Fibroblast of the aortic adventitia (primary cell): Measurements from ENCODE around the gene SERTAD4. TPM values are rescaled to one million over a fixed set of nuclear protein-coding genes. Genes with fewer than 3 reads are reported as not detected.

ENCODE experiments used
- DNase-seq: peaks from one replicate; pipeline ENCODE4 v3.0.0-alpha.2; 2010; ENCODE audit warnings: low read depth
- H3K4me3 ChIP-seq: 2 replicates; pipeline ENCODE4 v1.5.1; 2011; ENCODE audit warnings: low read depth, mild to moderate bottlenecking, control low read depth, low read length, moderate library complexity
- CTCF ChIP-seq: IDR thresholded peaks from 2 replicates; pipeline ENCODE4 v1.5.1; 2011; ENCODE audit warnings: mild to moderate bottlenecking, low read length, control low read depth, inconsistent platforms; ENCODE audit not compliant: insufficient read depth
- total RNA-seq: library from RNA; depleted of rRNA; stranded (reverse); fragments of >200 nt; gene quantifications from 2 replicates; pipeline ENCODE4 v1.2.3, GENCODE V29; 2012; ENCODE audit warnings: low replicate concordance

The SERTAD4 gene
- total RNA-seq, 1 donor = 16.7 TPM

- no peak for DNase-seq
- no peak overlapping the region for H3K4me3 ChIP-seq
- TF ChIP-seq CTCF = no peak
Measured at GRCh38 chr1:210291081-210291764, 58.6 kb downstream of the SERTAD4 start.

- peak; percentile 87 for DNase-seq
- no peak overlapping the region for H3K4me3 ChIP-seq
- no peak for TF ChIP-seq CTCF
Measured at GRCh38 chr1:210291786-210292230, 59.2 kb downstream of the SERTAD4 start.

GRCh38 chr1:210292231-210292871, 59.8 kb downstream of the SERTAD4 start:
- no peak for TF ChIP-seq CTCF
- DNase-seq = no peak

GRCh38 chr1:210293171-210293607, 60.6 kb downstream of the SERTAD4 start:
- DNase-seq = peak; percentile 100
- peak overlapping the region; percentile 50 for H3K4me3 ChIP-seq
- no peak for TF ChIP-seq CTCF

More at GRCh38 chr1:210292231-210292871, 59.8 kb downstream of the SERTAD4 start:
- H3K4me3 ChIP-seq = peak overlapping the region; percentile 50

GRCh38 chr1:210294999-210295745, 62.6 kb downstream of the SERTAD4 start:
- DNase-seq = peak; percentile 43
- H3K4me3 ChIP-seq = no peak overlapping the region
- no peak for TF ChIP-seq CTCF

Other genes starting within 250 kb of the SERTAD4 start
- gene HHAT, start 96.1 kb downstream of the SERTAD4 start, total RNA-seq = 4.7 and 8.5 TPM in 2 replicates